Body of pancreas (tissue), 4 donors: Measurements from ENCODE around the gene B4GAT1.

ENCODE experiments used
- CTCF ChIP-seq, 7 experiments: fragments of 450-650 bp in 4 of 7; fragments of 200-600 bp in 3 of 7; sonication (generic) in 3 of 7; IDR thresholded peaks; one replicate each; pipeline ENCODE4 v1.5.1; 2016 to 2019; ENCODE audit warnings: antibody characterized with exemption in 7 of 7
- POLR2A ChIP-seq, 3 donors: fragments of 450-650 bp; IDR thresholded peaks; one replicate each; pipeline ENCODE4 v1.6.1; 2016; ENCODE audit warnings: antibody characterized with exemption in 3 of 3, mild to moderate bottlenecking in 2 of 3

- TF ChIP-seq CTCF (IDR thresholded peaks at IDR 0.05) (no peak), POLR2A (IDR thresholded peaks at IDR 0.05) (no peak)
Measured at GRCh38 chr11:66335531-66336233, 11.7 kb downstream of the B4GAT1 start.
